Vagina (tissue), 2 donors: Measurements from ENCODE around the gene SEMA5B.

ENCODE experiments used
- POLR2AphosphoS5 ChIP-seq, 2 donors: sonication (generic); formaldehyde crosslinking; IDR thresholded peaks; one replicate each; pipeline ENCODE4 v1.9.0; 2017; ENCODE audit warnings: antibody characterized with exemption in 2 of 2, mild to moderate bottlenecking in 2 of 2, low read depth in 1 of 2; ENCODE audit not compliant: insufficient read depth in 1 of 2
- TF ChIP-seq, protein P1 (sequence below), 3 experiments: fragments of 450-650 bp in 2 of 3; fragments of 200-600 bp in 1 of 3; sonication (generic) in 1 of 3; IDR thresholded peaks; one replicate each; pipeline ENCODE4 v1.5.1; 2017 to 2019; ENCODE audit warnings: antibody characterized with exemption in 3 of 3, mild to moderate bottlenecking in 2 of 3, moderate library complexity in 2 of 3

DNA sequence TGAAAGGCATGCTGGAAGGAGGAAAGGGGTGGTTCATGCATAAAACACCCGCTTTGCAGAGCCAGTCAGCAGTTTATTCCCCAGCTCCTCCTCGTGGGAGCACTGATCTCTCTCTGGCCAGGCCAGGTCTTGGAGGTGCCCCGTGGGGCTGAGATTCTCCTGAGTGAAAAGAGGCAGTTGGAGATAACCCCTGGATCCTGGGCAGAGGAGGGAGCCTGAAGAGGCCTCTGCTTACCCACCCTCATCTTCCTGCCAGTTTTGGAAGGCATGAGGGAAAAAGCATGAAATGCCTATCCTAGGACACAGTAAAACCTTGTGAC lies 108.3 kb downstream of the SEMA5B start:
- TF ChIP-seq, protein P1, sequence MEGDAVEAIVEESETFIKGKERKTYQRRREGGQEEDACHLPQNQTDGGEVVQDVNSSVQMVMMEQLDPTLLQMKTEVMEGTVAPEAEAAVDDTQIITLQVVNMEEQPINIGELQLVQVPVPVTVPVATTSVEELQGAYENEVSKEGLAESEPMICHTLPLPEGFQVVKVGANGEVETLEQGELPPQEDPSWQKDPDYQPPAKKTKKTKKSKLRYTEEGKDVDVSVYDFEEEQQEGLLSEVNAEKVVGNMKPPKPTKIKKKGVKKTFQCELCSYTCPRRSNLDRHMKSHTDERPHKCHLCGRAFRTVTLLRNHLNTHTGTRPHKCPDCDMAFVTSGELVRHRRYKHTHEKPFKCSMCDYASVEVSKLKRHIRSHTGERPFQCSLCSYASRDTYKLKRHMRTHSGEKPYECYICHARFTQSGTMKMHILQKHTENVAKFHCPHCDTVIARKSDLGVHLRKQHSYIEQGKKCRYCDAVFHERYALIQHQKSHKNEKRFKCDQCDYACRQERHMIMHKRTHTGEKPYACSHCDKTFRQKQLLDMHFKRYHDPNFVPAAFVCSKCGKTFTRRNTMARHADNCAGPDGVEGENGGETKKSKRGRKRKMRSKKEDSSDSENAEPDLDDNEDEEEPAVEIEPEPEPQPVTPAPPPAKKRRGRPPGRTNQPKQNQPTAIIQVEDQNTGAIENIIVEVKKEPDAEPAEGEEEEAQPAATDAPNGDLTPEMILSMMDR (IDR thresholded peaks at IDR 0.05) = no peak
- TF ChIP-seq POLR2AphosphoS5 (IDR thresholded peaks at IDR 0.05; ENCODE audit: insufficient read depth in 1 of 2, low read depth in 1 of 2) = no peak
